ENCODE measurements around the gene GLYATL1B.
"Not testable (repeated sequence)": the region's sequence is repeated elsewhere in the genome, so short reads cannot be mapped to it uniquely, and the experiment has no call there.

The GLYATL1B gene

DNA sequence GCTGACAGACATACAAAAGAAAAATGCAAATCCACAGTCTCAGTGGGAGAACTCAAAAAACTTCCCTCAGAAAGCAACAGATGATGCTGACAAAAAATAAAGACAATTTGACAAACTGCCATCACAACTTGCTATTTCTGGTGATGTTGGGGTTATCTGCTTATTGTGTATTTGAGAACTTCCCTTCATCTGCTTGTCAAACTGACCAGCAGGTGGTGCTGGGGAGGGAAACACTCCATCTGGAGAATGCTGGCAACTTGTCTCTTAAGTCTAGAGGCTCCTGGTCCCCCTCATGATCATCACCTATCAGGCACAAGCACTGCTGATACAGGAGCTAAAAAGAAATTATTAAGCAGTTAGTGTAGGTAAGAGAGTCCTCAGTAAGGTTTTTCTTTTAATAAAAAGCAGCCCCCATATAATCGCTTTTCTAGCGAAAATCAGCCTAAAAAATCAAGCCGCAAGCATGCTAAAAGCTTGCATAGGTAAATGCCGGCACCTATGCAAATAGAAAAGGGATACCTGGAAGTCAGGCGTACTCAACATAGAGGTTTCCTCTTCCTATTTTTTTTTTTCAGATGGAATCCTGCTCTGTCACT, 11.1 kb downstream of the GLYATL1B start:
- no peak for DNase-seq

DNA sequence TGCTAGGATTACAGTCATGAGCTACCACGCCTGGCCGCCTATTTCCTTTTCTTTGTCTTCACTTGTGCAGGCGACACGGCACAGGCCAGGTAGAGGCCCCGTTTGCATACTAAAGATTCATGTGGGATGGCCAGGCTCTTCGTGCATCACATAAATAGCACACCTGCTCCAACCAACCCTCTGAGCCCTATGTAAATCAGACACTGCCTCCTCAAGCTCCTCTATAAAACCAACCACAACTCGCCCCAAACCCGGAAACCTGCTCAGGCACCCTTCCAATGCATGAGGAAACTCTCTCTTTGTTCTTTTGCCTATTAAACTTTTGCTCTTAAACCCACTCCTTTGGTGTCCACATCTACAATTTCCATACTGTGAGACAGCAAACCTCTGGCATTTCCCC, 11.8 kb downstream of the GLYATL1B start:
- DNase-seq: not testable (repeated sequence)

DNA sequence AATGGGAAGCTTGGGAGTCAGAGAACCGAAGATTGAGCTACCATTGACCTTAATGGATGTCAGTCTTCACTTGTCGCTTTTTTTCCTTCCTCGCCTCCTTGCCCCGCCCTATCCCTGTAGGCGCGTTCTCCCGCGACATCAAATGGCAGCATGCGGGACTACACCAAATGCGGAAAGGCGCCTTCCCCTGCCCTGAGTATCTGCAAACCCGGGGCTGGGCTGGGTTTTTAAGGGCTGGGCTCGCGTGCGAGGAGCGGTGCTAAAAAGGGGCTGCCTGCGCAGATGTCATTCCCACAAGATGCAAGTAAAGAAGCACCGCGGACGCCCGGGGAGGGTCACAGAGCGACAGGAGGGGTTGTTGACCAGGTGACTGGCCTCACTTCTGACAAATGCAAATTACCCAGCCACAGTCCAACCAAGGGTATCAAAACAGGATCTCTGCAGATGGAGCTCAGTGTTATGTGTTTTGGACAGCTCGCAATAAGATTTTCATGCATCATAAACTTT, 16.2 kb downstream of the GLYATL1B start:
- DNase-seq: no peak

DNA sequence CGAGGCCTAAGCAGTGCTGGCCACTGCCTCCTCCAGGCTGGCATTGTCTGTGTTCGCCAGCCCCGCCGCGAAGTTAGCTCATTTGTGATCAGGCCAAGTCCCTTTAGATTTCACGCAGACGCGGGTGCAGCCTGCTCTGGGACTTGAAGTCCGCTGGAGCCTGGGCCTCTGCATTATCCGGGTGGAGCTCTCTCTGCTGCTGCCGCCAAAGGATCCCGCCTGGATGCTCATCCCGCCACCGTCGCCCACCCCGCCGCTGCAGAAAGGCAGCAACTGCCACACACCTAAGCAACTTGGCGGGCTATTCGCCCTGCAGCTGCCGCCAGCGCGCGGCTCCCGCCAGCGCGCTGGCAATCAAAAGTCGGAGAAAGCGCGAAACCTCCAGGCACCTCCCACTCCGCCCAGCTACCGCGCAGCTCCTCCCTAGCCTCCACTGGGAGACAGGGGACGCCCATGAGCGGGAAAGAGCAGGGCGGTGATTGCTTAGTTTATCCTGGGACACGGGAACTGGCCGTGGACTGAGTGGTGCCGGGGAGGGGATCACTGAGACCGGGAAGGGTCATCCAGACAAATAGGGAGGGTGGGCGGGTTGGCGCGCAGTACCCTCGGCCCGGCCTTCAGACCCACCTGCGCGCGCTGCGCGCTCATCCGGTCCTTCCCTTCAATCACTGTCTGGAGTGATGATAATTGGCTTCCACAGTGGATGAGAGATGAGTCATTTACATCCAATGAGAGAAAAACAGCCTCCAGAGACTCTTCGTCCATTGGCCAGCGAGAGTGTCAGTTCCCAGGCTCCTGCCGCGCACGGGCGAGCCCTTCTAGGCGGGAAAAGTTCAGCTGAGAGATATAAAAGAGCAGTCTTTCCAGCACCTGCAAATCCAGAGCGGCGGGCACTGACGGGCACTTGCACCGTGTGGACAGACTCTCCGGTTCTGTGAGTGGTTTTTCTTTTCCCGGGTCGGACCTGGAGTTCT, 20.5 kb downstream of the GLYATL1B start, which contains the start of gene FAM111B:
Gene FAM111B (plus strand): TSS at position 875 of the 974 bp plus-strand sequence. CDS start 2,389 bp downstream, outside the sequence.
- peak; percentile 93 for DNase-seq

DNA sequence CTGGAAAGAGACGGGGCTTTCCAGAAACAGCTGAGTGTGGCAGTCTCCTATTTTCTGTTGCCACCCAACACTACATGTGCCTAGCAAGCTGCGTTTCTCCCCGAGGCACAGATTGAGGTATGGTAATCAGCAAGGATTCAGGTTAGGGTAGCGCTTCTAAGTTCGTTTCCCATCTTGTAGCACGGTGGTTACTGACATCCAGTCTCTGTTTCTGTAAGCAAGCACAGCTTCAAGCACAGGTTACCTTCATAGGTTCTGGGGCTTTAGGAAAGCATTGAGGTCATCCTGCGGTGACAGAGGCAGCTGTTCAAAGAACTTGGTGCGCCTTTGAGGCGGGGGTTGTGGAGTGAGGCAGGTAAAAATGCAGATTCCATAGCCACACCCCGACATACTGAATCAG, 21.6 kb downstream of the GLYATL1B start:
- DNase-seq: not testable (repeated sequence)

DNA sequence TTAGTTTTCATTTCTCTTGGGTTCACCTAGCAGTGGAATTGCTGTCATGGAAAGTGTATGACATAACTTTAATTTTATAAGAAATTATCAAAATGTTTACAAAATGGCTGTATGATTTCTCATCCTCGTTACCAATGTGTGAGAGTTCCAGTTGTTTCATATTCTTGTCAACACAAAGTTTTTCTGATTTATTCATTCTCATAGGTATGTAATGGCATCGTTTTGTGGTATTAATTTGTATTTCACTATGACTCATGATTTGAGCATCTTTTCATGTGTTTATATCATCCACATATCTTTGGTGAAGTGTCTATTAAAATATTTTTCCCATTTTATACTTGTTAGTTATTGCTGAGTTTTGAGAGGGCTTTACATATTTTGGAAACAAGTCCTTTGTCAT, 26.4 kb downstream of the GLYATL1B start:
- DNase-seq: no peak

DNA sequence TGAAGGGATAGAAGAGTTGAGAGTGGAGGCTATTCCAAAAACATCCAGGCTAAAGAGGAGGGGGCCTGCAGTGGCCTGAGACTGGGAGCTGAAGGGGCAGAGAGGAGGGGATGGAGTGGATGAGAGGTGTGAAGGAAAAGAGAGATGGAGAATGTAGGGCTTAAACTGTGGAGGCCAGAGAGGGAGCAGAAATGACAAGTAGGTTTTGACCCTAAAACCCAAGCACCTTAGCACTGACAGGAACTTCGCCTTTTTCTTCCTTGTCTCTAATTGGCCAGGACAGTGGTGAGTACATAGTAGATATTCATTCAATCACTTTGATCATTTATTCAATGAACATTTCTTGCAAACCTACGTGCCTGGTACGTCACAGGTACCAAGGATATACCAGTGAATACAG, 28.2 kb downstream of the GLYATL1B start:
- no peak for DNase-seq

DNA sequence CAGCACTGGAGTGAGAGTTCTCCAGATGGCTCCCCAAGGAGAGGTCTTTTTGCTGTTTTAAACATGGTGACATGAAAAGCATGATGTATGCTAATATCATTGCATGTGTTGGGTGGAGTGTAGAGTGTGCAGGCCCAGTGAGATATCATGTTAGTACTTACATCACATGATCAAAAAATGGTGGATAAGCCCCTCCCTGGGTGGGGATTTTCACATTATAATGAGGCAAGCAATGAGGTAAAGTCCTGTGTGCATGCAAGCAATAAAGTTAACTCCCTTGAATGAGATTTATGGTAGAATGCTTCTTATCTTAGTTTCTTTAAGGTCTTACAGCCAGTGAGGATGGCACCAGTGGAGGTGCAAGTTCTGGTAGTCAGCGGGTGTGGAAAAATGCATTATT, 29.4 kb downstream of the GLYATL1B start:
- DNase-seq: no peak

DNA sequence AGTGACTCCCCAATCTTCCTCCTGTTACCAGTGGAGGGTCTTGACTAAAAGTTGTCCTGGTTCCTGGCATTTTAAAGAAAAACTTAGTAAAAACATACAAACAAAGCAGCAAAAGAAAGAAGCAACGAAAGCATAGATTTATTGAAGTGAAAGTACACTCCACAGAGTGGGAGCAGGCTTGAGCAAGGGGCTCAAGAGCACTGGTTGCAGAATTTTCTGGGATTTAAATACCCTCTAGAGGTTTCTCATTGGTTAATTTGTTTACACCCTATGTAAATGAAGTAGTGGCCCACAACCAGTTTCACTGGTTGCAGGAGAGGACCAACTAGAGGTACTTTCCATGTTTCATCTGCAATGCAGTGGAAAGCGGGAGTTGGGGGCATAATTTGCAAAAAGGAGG, 31.7 kb downstream of the GLYATL1B start:
- DNase-seq: no peak

DNA sequence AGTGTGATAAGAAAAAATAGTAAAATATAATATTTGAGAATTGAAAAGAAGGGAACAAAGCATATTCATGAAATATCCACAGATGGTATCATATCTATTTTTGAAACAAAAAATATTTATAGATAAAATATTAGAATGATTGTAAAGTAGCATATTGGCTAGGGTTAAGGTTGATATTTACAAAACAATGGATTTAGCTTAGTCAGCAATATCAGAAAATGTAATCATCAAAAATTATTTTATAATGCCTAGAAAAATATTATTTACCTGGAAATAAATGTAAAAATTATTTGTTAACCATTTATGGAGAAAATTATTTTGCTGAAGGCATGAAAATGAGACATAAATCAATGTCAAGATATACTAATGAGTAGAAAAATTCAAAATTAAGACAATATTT, 33.7 kb downstream of the GLYATL1B start:
- no peak for DNase-seq

DNA sequence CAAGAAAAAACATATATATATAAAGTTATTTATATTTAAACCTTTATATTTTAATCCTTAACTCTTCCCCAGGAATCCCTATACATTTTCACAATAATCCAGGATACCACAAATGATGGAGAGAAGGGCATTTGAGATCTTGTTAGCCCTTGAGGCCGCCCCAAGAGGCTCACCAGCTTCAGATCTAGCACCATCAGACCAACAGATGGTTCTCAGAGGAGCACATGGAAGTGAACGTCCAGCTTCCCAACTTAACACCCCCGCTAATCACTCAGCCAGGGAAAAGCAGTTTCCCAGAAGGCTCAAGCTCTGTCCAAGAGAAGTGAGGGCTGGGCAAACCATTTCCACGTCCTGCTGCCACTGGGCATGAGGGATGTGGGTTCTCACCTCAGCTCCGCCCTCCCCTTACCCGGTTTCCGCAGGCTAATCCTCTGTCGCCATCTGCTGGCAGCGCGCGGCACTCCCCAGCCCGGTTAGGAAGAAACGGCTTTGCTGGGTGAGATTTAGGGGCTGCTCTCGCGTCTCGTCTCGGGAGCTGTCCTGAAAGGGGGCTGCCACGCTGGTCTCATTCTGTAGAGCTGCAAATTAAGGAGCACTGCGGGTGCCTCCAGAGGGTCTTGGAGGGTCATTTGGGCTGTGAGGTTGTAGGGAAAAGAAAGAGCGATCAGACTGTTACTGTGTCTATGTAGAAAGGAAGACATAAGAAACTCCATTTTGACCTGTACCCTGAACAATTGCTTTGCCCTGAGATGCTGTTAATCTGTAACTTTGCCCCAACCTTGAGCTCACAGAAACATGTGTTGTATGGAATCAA, 49.7 kb downstream of the GLYATL1B start:
- peak; percentile 55 for DNase-seq

DNA sequence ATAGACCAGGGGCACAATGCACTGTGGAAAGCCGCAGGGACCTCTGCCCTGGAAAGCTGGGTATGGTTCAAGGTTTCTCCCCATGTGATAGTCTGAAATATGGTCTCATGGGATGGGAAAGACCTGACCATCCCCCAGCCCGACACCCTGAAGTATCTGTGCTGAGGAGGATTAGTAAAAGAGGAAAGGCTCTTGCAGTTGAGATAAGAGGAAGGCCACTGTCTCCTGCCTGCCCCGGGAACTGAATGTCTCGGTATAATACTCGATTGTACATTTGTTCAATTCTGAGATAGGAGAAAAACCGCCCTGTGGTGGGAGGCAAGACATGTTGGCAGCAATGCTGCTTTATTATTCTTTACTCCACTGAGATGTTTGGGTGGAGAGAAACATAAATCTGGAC, 50.4 kb downstream of the GLYATL1B start:
- DNase-seq: not testable (repeated sequence)

DNA sequence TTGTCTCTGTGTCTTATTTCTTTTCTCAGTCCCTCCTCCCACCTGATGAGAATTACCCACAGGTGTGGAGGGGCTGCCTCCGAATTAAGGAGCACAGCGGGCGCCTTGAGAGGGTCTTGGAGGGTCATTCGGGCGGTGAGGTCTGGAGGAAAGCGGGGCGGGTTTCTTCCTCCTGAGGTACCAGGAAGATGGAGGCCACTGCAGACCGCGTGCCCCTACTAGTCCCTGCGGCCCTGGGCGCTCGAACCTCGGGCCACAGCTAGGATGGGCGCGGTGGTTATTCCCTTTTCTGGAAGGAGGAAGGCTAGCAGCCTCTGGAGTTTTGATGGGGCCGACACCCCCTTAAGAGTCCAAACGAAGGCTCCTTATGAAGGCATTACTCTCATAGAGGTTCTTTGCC, 51.1 kb downstream of the GLYATL1B start:
- DNase-seq: no peak

DNA sequence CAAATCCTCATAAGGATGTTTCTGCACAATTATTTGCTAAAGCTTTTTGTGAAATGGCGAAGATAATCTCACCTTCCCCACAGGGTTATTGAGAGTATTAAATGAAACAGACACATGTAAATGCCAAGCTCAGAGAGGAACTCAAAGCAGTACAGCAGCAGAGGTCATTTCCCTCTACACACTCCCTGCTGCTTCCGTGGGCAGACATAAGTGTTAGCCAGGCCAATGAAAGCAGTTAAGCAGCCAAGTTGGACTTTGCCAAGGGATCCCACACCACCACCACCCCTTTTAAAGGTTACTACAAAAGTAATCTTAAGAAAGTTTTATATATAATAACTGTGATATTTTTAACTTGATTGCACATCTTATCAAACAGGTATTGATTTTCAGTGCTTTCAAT, 52.5 kb downstream of the GLYATL1B start:
- no peak for DNase-seq

DNA sequence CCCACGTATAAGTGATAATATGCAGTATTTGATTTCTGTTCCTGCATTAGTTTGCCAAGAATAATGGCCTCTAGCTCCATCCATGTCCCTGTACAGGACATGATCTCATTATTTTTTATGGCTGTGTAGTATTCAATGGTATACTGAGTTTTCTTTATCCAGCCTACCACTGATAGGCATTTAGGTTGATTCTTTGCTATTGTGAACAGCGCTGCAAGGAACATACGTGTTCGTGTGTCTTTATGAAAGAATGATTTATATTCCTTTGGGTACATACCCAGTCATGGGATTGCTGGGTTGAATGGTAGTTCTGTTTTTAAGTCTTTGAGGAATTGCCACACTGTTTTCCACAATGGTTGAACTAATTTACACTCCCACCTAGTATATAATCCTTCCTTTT, 55.1 kb downstream of the GLYATL1B start:
- DNase-seq: no peak

DNA sequence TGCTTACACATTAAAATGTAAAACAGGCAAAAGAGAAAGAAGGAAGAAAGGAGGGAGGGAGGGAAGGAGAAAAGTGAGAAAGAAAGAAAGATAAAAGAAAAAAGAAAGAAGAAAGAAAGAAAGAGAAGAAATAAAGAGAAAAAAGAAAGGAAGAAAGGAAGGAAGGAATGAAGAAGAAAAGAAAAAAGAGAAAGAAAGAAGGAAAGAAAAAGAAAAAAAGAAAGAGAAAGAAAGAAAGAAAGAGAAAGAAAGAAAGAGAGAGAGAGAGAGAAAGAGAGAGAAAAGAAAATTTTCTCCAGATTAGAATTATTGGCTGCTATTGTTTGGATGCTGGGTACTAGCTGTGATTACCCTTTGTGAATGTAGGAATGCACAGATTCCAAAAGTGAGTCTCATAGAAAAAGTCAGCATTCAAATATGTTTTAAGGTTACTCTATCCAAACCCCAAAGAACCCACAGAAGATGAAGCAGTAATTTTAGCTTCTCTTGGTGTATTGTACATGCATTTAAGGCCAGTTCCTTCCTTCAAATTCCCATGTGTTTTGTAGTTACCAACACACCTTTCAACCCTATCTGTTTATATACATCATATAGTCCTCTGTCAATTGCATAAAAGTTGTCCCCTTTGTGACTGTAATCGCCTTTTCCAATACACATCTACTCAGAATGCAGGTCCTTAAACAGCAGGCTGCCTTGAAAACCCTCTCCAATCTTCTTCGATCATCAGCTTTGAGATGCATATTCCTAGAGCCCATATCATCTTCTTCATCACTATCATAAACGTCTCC, 55.8 kb downstream of the GLYATL1B start:
- DNase-seq: no peak

DNA sequence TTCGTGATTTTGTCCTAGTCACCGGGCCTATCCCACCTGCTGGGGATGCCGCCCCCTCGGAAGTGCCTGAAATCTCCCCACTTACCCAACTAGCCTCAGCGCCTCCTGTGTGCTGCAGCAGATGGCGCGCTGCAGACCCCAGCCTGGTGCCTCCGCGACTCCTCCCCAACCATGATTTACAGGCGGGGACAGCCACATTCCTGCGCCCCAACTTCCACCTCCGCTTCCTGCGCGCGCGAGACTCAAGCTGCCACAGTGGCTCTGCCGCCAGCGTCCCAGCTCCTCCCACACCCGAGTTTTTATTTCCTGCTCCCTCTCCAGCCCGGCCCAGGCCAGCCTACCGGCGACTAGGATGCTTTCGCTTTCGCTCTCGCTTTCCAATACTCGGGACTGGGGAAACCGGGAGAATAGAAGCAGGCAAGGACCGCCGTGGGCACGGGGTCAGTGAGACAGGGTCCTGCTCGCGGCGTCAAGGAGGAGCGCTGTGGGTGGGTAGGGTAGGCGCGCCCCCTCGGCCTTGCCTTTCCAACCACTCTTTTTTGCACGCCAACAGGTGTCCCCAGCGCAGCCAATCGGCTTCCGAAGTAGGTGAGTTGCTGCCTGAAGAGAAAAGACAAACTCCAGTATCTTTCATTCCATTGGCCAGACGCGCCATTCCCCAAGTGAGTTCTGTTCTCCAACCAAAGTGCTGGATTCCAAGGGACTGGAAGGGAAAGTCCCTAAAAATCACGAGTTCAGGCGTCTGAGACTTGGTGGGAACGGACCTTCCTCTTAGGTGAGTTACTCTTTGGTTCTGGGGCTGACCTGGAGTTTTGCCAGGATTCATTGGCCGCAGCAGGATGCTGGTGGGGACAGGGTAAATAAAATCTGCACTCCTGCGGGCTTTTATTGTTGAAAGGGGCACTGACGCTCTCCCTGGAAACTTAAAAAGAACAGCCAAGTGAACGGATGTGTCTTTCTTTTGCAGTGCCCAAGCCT, 56.7 kb downstream of the GLYATL1B start, which contains the start of gene FAM111A:
Gene FAM111A (plus strand): TSS at position 327 of the 978 bp plus-strand sequence. CDS start 6,017 bp downstream, outside the sequence.
- peak; percentile 66 for DNase-seq

DNA sequence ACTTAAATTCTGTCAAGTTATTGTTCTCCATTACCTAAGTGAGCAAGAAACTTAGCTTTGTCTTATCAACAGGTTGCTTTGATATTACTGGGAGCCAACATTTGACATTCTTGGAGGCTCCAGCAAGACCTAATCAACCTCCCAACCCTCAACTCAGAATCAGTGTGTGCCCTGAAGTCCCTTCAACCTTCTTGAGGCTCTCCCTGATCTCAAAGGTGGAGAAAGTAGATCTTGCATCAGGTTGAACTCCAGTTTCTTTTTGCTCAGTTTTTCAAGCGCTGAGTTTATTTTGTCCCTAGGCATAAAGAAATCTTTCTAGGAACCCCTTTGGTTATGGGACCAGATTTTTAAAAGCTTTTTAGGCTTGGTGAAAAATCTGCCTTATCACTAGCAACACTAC, 58.0 kb downstream of the GLYATL1B start:
- no peak for DNase-seq

Data from NCI-H510A (cell line).